Activated T-helper 1 cell treated with anti-CD3 and anti-CD28 coated beads, Interleukin-12 subunit alpha, Interleukin-12 subunit beta, Interleukin-2, Interleukin-4 antibody, amounts not matched to agents 30 ng/mL and 10 ng/mL and 1 ng/mL, durations not matched to agents 14 hours and 24 hours and 36 hours (primary cell): Measurements from ENCODE around the gene SMDT1. TPM values are rescaled to one million over a fixed set of nuclear protein-coding genes. Genes with fewer than 3 reads are reported as not detected.

Experiments used
- DNase-seq: peaks from one replicate; pipeline ENCODE4 v3.0.0; 2021; ENCODE audit warnings: low spot score
- H3K27ac Mint-ChIP-seq: one replicate; pipeline ENCODE4 v1.8.0; 2021; ENCODE audit warnings: mild to moderate bottlenecking, mixed read lengths
- H3K27me3 Mint-ChIP-seq: one replicate; pipeline ENCODE4 v1.8.0; 2022; ENCODE audit warnings: mild to moderate bottlenecking, moderate library complexity, mixed read lengths; ENCODE audit not compliant: insufficient read depth
- H3K36me3 Mint-ChIP-seq: one replicate; pipeline ENCODE4 v1.8.0; 2021; ENCODE audit warnings: low read depth, mixed read lengths
- H3K4me1 Mint-ChIP-seq: one replicate; pipeline ENCODE4 v1.8.0; 2021; ENCODE audit warnings: low read depth, mixed read lengths
- H3K4me3 Mint-ChIP-seq: one replicate; pipeline ENCODE4 v1.8.0; 2021; ENCODE audit warnings: mild to moderate bottlenecking, moderate library complexity, mixed read lengths
- H3K9me3 Mint-ChIP-seq: one replicate; pipeline ENCODE4 v1.8.0; 2021; ENCODE audit warnings: mixed read lengths
- intact Hi-C: fragments of 100-400 bp; cut with micrococcal nuclease; formaldehyde crosslinking; loops from one replicate; pipeline ENCODE4 v1.15.1; 2024
- total RNA-seq: library from RNA; stranded (reverse); gene quantifications from 2 replicates; pipeline ENCODE4 v1.2.3, GENCODE V29; 2022

The SMDT1 gene
- total RNA-seq, 1 donor from 2014 or later = 53.9 TPM

DNA sequence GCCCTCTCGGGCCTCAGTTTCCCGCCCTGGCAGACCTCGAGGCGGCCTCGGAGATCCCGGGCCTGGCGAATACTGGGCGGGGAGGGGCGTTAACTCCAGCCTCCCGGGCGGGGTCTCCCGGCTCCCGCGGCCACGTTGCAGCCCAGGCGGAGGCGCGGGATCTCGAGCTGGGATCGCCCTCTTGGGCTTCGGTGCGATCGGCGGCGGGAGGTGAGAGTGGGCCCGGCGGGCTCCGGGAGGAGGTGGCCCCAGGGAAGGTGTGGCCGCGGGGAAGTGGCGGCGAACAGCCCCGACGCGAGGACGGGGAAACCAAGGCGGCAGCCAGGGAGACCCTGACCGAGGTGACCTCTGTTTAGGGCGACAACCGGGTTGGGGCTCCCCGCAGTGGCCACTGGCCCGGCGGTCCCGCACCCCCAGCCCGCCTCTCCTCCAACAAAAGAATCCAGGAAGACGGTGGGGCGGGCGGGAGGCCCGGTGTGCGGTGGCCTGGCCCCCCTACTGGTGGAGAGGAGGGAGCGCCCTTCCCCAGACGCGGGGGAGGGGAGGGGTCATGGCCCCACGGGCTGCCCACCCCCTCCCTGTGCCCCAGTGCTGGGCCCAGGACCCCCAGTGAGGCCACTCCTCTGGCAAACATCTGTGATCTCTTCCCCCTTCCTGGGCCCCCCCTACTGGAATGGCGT lies 5.2 kb upstream of the SMDT1 start, which contains the start of gene PHETA2:
Gene PHETA2 (plus strand): TSS at position 117 of the 680 bp plus-strand sequence. CDS start 3,046 bp downstream, outside the sequence.
- Mint-ChIP-seq H3K36me3 (no peaks in the 10 kb centered on the region), H3K4me1 (peaks cover 39% of the 10 kb centered on the region), H3K9me3 (no peaks in the 10 kb centered on the region), H3K4me3 (peak within 1 kb of the TSS; percentile 77), H3K27me3 (peaks cover 2% of the 10 kb centered on the region), H3K27ac (peak within 1 kb of the TSS; percentile 68)
- peak; percentile 57 for DNase-seq
- intact Hi-C loops = loop anchor here (1.0 to 10.0 kb wide), 5 partner anchors 76 to 629 kb away; partner anchors contain the start of genes DESI1, SNU13, TOB2 and WBP2NL

DNA sequence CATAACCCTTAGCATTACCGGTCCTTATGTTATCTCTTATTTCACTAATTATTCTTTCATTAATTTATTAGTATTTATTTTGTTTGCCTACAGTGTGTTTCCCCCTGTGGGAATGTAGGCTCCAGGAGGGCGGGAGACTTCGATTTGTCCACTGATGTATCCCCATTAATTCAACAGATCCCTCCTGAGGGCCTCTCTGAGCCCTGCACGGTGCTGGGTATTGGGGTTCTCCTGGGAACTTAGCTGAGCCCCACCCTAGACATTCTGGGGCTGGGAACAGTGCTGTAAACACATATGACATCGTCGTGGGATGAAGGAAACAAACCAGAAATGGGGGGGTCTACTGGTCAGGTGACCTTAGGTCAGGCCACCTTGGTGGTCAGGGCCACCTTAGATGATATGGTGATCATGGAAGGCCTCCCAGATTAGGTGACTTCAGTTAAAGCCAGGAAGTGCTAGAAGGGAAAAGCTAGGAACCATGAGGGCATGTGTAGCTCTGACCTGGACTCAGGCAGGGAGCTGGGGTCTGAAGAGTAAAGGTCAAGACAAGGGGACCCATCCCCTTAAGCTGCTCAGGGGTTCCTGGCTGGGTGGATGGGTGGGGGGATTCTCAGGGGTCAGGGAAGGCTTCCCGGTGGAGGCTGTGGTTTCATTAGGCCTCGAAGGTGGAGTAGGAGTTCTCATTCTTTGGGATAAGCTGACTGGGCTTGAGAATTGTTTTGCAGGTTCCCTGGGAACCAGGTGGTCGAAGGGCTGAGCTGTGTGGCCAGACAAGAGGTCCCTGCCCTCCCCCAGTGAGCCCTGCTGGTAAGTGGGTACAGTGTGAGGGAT lies 4.4 kb upstream of the SMDT1 start:
- no peak for DNase-seq
- Mint-ChIP-seq H3K27ac (peak overlapping the region; percentile 57), H3K4me1 (peaks cover 40% of the 10 kb centered on the region), H3K36me3 (no peaks in the 10 kb centered on the region), H3K27me3 (peaks cover 2% of the 10 kb centered on the region), H3K9me3 (no peaks in the 10 kb centered on the region), H3K4me3 (peak overlapping the region; percentile 51)
- intact Hi-C loops = loop anchor here (1.0 to 10.0 kb wide), 5 partner anchors 77 to 630 kb away; partner anchors contain the start of genes DESI1, SNU13, TOB2 and WBP2NL

DNA sequence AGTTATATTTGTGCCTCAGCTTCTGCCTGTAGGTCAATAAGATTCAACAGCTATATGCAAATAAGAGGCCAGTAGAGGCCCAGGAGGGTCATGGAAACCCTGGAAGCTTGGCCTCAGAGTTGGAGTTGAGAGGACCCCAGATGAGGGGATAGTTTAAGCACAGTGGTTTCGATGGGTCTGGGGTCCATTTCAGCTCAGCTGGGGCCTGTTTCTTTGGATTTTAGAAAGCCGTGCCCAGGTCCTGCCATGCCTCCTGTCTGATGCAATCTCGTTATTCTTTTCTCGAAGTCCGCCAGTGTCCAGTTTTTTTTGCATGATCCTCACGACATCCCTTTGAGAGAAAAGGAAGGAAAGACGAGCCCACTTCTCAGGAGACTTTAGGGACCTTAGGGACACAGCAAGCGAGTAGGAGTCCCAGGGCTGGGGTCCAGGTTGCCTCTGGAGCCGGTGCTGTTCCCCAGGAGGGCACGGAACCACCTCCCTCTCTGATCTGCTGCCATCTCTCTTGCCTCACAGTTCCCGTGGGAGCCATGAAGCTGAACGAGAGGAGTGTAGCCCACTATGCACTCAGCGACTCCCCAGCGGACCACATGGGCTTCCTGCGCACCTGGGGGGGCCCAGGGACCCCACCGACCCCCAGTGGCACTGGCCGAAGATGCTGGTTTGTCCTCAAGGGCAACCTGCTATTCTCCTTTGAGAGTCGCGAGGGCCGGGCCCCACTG lies 2.6 kb upstream of the SMDT1 start:
- Mint-ChIP-seq H3K9me3 (no peaks in the 10 kb centered on the region), H3K27me3 (no peaks in the 10 kb centered on the region), H3K36me3 (peaks cover 3% of the 10 kb centered on the region), H3K4me3 (no peak overlapping the region), H3K4me1 (peaks cover 41% of the 10 kb centered on the region), H3K27ac (peak overlapping the region; percentile 23)
- intact Hi-C loops = loop anchor here (10.0 kb wide), 3 partner anchors 392 to 632 kb away; partner anchors contain the start of genes DESI1, SNU13, TOB2 and XRCC6
- DNase-seq = no peak

DNA sequence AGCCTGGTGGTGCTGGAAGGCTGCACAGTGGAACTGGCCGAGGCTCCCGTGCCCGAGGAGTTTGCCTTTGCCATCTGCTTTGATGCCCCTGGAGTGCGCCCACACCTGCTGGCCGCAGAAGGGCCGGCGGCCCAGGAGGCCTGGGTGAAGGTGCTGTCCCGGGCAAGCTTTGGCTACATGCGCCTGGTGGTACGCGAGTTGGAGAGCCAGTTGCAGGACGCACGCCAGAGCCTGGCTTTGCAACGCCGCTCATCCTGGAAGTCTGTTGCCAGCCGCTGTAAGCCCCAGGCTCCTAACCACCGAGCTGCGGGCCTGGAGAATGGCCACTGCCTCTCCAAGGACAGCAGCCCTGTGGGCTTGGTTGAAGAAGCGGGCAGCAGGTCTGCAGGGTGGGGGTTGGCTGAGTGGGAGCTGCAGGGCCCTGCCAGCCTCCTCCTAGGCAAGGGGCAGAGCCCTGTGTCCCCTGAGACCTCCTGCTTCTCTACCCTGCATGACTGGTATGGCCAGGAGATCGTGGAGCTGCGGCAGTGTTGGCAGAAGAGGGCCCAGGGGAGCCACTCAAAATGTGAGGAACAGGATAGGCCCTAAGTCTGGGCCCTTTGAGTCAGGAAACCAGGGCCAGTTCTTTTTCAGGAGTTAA lies 1.9 kb upstream of the SMDT1 start:
- Mint-ChIP-seq H3K4me3 (no peak overlapping the region), H3K27ac (no peak overlapping the region), H3K4me1 (peaks cover 42% of the 10 kb centered on the region), H3K36me3 (peaks cover 7% of the 10 kb centered on the region), H3K9me3 (no peaks in the 10 kb centered on the region), H3K27me3 (no peaks in the 10 kb centered on the region)
- intact Hi-C loops = loop anchor here (2.0 to 10.0 kb wide), 5 partner anchors 101 to 633 kb away; partner anchors contain the start of genes DESI1, SNU13, SREBF2 and TOB2
- no peak for DNase-seq

DNA sequence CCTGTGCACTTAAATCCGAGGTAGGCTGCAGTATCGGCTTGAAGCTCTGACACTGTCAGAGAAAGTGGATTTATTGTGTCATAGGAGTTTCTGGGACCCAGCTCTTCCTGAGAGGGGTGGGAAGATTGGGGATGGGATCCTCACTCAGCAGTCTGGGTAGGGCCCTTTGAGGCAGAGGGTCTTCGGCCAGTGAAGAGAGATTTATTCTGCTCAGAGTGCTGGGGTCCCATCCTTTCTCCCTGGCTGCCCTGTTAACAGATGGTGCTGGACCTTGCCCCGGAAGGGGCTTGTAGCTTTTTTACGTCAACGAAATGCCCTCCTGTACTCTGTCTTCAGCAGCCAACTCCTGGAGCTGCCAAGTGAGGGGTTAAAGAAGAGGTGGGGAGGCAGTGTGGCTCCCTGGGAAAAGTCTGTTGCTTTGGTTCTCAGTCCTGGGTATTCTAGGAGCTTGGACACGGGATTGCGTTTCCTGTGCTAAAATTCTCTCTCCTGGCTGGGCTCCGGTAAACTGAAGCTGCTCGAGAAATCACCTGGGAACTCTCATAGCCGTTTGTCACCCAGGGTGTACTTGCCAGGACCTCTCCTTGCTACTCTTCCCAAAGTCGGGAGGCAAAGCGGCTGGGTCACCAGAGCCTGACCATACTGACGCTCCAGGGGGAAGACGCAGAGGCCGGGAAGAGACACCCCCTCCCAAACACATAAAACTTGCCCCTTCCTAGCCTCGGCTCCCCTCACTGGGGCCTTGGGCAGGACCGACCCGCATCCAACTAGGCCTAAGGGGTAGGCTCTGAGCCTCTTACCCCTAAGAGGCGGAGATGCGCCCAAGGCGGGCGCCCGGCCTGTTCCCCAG lies 806 bp upstream of the SMDT1 start:
- intact Hi-C loops = loop anchor here (1.0 to 10.0 kb wide), 8 partner anchors 8 to 634 kb away; partner anchors contain the start of genes DESI1, NAGA, SNU13 and SREBF2
- Mint-ChIP-seq H3K4me3 (peak overlapping the region; percentile 89), H3K9me3 (no peaks in the 10 kb centered on the region), H3K27me3 (no peaks in the 10 kb centered on the region), H3K27ac (peak overlapping the region; percentile 92), H3K36me3 (peaks cover 11% of the 10 kb centered on the region), H3K4me1 (peaks cover 35% of the 10 kb centered on the region)
- no peak for DNase-seq

DNA sequence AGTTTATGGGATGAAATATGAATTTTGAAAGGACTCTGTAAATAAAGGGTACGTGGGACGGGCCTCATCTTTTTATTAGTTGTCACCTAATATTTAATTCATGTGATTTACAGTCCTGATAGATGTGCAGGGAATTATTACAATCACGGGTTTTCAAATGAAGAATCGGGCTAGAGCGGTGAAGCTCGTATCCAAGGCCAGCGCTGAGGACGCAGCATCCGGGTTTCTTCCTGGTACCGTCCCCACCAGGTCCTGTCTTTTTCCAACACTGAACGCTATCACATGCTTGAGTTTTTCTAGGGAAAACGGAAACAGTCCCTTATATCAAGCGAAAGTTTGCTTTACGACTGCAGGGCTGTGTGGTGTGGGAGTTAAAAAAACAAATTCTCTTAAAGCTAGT lies 787 bp downstream of the SMDT1 start:
- peaks cover 28% of the 10 kb centered on the region for H3K4me1 Mint-ChIP-seq
- H3K27ac Mint-ChIP-seq = peak overlapping the region; percentile 92
- H3K27me3 Mint-ChIP-seq = no peaks in the 10 kb centered on the region
- DNase-seq = no peak
- H3K4me3 Mint-ChIP-seq = peak overlapping the region; percentile 89
- intact Hi-C loops = loop anchor here (1.0 kb wide), 3 partner anchors 10 to 299 kb away; partner anchors contain the start of genes NDUFA6 and WBP2NL
- H3K9me3 Mint-ChIP-seq = no peaks in the 10 kb centered on the region
- peaks cover 19% of the 10 kb centered on the region for H3K36me3 Mint-ChIP-seq

DNA sequence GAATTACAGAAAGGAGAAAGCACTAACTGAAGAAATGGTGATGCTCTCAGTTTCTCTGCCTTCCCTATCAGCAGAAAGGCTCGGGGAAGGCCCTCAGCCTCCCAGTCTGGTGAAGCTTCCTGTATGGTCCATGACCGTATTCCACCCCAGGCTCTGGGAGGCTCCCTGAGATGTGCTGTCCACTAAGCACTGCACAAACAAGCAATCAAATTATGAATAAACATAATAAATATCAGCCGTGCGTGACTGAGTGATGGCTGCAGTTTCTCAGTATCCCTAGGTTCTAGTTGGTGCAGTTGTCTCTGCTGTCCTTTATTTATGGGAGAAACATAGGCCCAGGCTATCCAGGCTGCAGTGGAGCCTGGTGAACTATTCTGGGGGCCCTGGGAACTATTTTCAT lies 3.6 kb downstream of the SMDT1 start:
- intact Hi-C loops = no loop called here
- Mint-ChIP-seq H3K27ac (no peak overlapping the region), H3K4me1 (peaks cover 28% of the 10 kb centered on the region), H3K9me3 (no peaks in the 10 kb centered on the region), H3K27me3 (no peaks in the 10 kb centered on the region), H3K36me3 (peaks cover 31% of the 10 kb centered on the region), H3K4me3 (no peak overlapping the region)
- DNase-seq = no peak

DNA sequence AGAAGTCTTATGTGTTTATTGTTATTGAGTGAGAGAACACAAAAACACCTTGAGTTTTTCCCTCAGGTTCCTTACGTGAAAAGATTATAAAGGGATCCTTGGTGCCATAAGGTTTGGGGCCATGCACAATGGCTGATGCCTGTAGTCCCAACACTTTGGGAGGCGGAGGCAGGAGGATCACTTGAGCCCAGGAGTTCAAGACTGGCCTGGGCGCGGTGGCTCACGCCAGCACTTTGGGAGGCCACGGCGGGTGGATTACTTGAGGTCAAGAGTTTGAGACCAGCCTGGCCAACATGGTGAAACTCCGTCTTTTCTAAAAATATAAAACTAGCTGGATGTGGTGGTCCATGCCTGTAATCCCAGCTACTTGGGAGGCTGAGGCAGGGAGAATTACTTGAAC lies 5.4 kb downstream of the SMDT1 start:
- H3K36me3 Mint-ChIP-seq = peaks cover 44% of the 10 kb centered on the region
- H3K4me1 Mint-ChIP-seq = peaks cover 31% of the 10 kb centered on the region
- intact Hi-C loops = no loop called here
- H3K9me3 Mint-ChIP-seq = no peaks in the 10 kb centered on the region
- no peak overlapping the region for H3K4me3 Mint-ChIP-seq
- DNase-seq = no peak
- H3K27ac Mint-ChIP-seq = no peak overlapping the region
- no peaks in the 10 kb centered on the region for H3K27me3 Mint-ChIP-seq

DNA sequence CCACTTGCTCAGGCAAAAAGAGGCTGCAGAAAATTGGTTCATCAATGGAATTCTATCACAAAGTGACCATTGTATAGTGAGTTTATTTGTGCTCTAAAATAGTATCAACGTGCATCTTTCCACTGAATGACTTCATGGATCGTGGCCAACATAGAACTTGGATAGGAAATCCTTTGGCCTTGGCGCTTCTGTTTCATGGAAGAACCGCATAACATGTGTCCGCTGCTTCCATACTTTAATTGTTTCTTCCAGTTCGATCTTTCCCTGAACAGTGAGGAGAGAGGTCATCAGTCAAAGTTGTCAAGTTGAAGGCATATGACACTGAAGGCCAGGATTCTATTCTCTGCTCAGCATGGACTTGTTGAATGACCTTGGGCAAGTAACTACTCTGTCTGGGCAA lies 6.6 kb downstream of the SMDT1 start:
- H3K9me3 Mint-ChIP-seq = no peaks in the 10 kb centered on the region
- intact Hi-C loops = no loop called here
- no peak overlapping the region for H3K27ac Mint-ChIP-seq
- H3K4me1 Mint-ChIP-seq = peaks cover 23% of the 10 kb centered on the region
- H3K36me3 Mint-ChIP-seq = peaks cover 48% of the 10 kb centered on the region
- no peak for DNase-seq
- no peak overlapping the region for H3K4me3 Mint-ChIP-seq
- no peaks in the 10 kb centered on the region for H3K27me3 Mint-ChIP-seq

DNA sequence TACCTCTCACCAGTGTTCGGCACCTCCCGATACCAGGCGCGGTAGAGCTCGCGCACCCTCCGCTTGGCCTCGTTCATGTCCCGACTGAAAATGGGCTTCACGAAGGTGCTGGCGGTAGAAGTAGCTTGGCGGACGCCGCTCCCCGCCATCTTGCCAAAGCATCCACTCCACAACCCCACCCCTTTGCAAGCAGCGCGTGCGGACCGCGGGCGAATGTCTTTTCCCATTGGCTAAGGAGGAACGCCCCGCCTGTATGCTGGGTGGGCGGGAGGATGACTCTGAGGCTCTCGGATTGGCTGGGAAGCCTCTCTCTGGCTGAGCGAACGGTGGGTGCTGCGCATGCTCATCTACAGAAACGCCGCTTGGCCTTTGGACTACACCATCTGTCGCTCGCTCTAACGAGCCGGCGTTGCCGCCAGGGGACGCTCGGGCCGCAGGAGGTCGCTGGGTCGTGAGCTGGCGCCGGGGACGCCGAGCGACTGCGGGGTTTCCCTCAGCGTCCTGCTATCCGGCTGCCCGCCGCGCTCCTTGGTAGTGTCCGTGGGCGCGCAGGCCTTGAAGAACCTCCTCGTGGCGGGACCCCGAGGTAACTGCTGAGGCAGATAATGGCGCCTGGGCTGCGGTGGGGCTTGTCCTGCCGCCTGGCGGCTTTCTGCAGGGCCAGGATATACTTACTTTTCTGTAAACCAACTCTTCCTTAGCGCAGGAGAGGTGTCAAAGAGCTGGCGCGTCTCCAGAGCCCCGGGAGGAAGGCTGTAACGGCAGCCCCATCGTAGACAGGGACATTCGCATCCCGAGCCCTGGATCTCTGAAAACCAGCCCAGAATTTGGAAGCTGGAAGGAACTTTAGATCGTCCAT lies 11.3 kb downstream of the SMDT1 start, which contains the start of gene NDUFA6:
Gene NDUFA6 (minus strand): TSS at position 177 of the 859 bp plus-strand sequence. CDS start 28 bp downstream, at position 149.
- peak; percentile 99 for DNase-seq
- Mint-ChIP-seq H3K4me3 (peak within 1 kb of the TSS; percentile 98), H3K9me3 (no peaks in the 10 kb centered on the region), H3K27me3 (no peaks in the 10 kb centered on the region), H3K36me3 (peaks cover 33% of the 10 kb centered on the region), H3K27ac (peak within 1 kb of the TSS; percentile 99), H3K4me1 (peaks cover 29% of the 10 kb centered on the region)
- intact Hi-C loops = loop anchor here (1.0 to 10.0 kb wide), 14 partner anchors 11 to 524 kb away; partner anchors contain the start of genes MEI1, NAGA and WBP2NL
